ENCODE data around the gene CNTRL.
"Not testable (repeated sequence)": the region's sequence is repeated elsewhere in the genome, so short reads cannot be mapped to it uniquely, and the experiment has no call there.

The CNTRL gene

DNA sequence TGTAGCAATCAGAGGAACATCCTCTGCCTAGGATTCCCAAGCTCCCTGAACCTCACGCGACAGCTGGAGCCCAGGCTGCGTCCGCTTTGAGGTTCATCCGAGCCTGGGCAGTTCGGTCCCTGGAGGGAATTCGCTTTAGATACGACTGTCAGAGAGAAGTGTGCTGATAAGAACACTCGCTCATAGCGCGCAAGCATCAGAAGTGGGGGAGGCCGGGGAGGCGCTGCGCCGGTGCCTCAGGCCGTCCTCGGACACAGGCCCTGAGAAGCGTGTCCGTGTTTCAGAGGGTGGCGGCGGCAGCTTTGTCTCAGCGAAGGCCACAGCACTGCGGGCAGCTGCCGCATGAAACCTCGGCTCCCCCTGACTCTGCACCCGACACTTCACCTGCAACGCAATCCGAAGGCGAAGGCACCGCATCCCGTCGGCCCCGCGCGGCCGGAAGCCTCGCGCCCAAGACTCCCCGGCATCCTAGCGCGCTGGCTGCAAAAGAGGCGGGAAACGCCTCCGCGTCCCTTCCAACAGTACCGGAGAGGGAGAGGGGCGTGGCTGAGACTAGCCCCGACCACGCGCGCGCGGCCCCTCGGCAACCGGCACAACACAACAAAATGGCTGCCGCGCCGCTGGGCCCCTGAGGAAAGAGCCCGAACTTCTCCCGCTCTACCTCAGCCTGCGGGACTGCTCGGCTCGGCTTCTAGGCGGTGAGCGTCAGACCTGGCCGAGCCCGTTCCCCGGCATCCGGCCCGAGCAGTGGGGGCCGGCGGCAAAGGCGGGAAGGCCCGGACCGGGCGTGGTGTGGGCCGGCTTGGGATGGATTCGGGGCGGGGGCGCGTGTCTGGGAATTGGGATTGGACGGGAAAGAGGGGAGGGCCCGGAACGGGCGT lies at the start of gene CNTRL:
Gene CNTRL (plus strand): TSS at position 586 of the 881 bp plus-strand sequence. CDS start 13,372 bp downstream, outside the sequence.
- DNase-seq (ENCODE audit: low read depth in 2 of 2, low spot score in 1 of 2) = peak; percentile 71

DNA sequence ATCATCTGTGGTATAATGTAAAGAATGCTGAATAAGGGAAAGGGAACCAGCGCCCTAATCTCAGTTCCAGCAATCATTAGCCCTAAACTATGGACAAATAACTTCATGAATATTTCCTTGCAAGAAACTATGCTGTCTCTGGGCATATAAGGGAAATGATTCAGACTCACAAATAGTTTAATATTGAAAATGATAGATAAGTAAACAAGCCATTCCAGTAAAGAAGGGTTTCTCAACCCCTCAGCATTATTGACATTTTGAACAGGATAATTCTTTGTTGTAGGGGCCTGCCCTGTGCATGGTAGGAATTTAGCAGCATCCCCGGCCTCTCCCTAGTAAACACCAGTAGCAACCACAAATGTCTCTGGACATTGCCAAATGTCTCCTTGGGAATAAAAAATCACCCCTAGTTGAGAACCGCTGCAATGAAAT lies 48.5 kb upstream of the CNTRL start:
- DNase-seq (ENCODE audit: low read depth in 2 of 2, low spot score in 1 of 2) = no peak

DNA sequence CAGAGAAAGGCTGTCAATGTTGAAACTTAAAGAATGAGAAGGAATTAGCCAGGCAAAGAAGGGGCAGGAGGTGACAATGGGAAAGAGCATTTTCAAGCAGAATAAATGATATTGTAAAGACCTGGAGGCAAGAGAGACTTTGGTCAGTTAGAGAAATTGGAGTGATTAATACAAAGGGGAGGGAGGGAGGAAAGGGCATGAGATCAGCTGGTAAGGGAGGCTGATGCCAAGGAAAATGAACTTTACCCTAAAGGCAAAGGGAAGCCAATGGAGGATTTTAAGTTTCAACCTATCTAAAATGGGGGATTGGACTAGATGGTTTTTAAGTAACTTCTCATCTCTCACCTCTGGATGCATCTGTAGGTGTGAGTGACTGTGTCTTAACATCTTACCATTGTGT lies 48.0 kb upstream of the CNTRL start:
- DNase-seq (ENCODE audit: low read depth in 2 of 2, low spot score in 1 of 2) = no peak

DNA sequence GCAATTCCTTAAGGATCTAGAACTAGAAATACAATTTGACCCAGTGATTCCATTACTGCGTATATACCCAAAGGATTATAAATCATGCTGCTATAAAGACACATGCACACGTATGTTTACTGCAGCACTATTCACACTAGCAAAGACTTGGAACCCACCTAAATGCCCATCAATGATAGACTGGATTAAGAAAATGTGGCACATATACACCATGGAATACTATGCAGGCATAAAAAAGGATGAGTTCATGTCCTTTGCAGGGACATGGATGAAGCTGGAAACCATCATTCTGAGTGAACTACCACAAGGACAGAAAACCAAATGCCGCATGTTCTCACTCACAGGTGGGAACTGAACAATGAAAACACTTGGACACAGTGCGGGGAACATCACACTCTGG lies 46.5 kb upstream of the CNTRL start:
- not testable (repeated sequence) for DNase-seq (ENCODE audit: low read depth in 2 of 2, low spot score in 1 of 2)

DNA sequence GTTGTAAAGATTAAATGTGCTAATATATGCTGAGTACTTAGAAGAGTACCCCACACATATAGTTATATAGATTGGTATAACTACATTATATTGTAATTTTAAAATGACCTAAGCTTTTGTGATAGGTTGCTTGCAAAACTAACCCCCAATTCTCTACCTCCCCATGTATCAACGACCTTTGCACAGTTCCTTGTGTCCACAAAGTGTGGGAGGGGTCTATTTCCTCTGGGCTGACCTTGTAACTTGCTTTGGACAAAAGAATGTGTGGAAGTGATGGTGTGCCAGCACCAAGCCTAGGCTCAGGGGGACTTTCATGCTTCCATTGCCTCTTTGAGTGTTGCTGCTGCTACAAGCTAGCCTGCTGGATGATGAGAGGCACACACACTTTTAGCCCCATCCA lies 45.3 kb upstream of the CNTRL start:
- DNase-seq (ENCODE audit: low read depth in 2 of 2, low spot score in 1 of 2) = no peak

DNA sequence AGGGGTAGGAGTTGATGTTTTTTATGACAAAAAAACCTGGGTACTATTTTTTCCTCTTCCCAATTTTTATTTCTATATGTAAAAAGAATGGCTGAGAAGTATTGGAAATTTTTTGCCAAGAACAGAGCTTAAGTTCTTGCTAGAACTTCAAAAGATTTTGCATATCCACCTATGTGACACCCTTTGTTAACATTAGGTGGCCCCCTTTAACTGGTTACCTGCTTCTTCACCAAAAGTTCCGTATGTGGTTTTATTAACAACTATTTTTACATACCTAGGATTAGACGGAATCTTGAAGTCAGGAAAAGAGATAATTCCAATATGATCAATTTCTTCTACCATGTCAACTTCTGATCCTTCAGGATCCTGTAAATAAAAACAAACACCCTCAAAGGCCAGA lies 40.2 kb upstream of the CNTRL start:
- DNase-seq (ENCODE audit: low read depth in 2 of 2, low spot score in 1 of 2) = no peak

GRCh38 chr9:121035717-121036116 lies 39.0 kb upstream of the CNTRL start:
- not testable (repeated sequence) for DNase-seq (ENCODE audit: low read depth in 2 of 2, low spot score in 1 of 2)

DNA sequence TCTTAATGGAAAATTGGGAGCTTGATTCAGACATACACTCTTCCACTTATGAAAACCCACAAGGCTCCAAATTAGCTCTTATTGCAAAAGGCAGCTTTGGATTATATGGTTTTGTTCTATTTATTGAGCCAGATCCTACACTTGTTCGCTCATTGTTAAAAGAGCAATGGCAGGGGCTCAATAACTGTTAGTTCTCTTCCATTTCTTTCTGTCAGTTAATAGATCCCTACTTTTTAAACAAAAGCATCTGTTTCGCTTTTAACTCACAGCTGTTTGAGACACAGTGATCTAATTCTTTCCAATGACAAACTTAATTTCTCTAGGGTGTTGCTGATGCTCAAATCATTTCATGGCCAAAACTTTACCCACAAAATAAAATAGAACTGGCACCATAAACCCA lies 36.4 kb upstream of the CNTRL start:
- DNase-seq (ENCODE audit: low read depth in 2 of 2, low spot score in 1 of 2) = no peak

- DNase-seq (ENCODE audit: low read depth in 2 of 2, low spot score in 1 of 2) = no peak
Observed at GRCh38 chr9:121038804-121039203, 36.0 kb upstream of the CNTRL start.

GRCh38 chr9:121048175-121048574 lies 26.6 kb upstream of the CNTRL start:
- no peak for DNase-seq (ENCODE audit: low read depth in 2 of 2, low spot score in 1 of 2)

DNA sequence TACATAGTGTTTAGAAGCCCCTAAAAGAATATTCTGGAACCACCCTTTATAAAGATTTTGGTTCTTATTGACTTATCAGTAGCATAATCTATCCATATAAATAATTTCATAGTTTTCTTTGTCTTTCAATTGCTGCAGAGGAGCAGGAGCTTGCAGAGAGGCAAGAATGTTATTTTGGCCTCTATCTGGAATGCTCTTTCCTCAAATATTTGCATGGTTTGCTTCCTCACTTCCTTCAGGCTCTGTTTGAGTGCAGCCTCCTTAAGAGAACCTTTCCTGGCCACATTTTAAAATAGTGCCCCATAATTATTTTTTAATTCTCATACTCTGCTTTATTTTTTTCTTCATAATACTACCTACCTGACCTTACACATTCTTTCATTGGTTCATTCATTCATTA lies 26.1 kb upstream of the CNTRL start:
- no peak for DNase-seq (ENCODE audit: low read depth in 2 of 2, low spot score in 1 of 2)

DNA sequence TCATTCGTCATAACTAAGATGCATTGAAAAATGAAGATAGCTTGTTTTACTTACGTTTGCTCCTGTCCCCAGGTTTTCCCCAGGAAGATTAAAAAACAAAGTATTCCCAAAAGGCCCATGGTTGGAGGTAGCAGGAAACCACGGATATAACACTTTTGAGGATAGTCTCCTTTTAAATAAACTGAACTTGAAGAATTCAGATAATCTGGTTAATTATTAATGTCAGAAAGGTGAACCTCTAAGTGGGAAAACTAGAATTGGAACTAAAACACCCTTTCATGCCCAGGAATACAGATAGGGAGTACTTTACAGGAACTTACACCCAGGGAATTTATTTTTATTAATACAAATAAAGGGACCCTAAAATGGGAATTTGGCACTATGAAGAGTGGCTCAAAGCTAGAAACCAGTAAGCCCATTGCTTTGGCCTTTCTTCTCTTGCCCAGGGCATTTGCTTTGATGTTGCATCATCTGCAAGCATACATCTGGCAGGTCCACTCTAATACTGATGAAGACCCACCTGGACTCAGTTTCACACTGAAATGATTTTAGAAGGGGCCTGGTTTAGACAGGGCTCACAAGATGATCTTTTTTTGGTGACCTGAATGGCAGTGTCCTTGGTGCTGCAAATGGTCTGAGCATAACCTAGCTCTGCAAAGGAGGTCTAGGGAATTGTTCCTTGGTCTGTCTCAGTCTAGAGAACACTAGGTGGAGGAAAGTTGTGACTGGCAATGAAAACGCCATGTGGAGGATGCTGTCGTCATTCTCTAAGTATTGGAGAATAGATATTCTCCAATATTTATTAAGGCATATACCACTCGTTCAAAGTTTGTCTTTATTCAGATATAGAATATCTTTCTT lies 24.4 kb upstream of the CNTRL start, which contains the start of gene C5:
Gene C5 (minus strand): TSS at position 148 of the 861 bp plus-strand sequence. CDS start 29 bp downstream, at position 119.
- DNase-seq (ENCODE audit: low read depth in 2 of 2, low spot score in 1 of 2) = no peak

DNA sequence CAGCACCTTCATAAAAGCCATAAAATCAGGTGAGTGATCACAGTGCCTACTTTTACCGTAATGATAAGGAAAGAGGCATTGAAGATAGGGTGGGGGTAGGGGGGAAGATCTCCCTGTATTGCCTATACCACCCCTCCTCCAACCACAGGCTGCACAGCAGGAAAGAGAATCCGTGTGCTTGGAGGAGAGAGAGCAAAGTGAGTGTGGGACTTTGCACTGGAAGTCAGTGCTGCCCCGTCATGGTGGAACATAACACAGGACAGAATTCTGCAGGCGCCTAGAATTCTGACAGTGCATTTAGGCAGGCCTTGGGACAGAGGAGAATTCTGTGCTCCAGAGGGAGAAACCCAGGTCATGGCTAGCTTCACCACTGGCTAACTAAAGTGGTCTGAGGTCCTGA lies 21.2 kb upstream of the CNTRL start:
- DNase-seq (ENCODE audit: low read depth in 2 of 2, low spot score in 1 of 2) = no peak

- no peak for DNase-seq (ENCODE audit: low read depth in 2 of 2, low spot score in 1 of 2)
Observed at GRCh38 chr9:121055642-121056143, 19.1 kb upstream of the CNTRL start.

DNA sequence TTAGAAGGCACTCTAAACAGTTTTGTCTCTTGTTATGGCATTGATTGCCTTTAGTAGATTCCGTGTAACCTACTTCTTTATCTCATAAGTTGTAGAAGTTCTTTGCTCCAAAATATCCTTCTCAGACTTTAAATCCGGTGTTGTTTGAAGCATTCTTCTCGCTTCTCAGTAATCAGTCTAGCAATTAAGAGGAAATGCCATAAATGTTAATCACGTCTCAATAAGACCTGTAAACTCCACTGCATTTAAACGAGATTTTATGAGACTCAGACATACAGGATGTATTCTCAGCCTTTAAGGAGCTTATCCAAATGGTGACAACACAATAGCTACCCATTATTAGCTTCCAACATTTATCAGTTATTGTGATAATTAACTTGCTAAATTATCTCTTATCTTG lies 16.9 kb upstream of the CNTRL start:
- DNase-seq (ENCODE audit: low read depth in 2 of 2, low spot score in 1 of 2) = no peak

GRCh38 chr9:121059513-121059912 lies 15.2 kb upstream of the CNTRL start:
- DNase-seq (ENCODE audit: low read depth in 2 of 2, low spot score in 1 of 2) = no peak

GRCh38 chr9:121059998-121060636 lies 14.6 kb upstream of the CNTRL start:
- DNase-seq (ENCODE audit: low read depth in 2 of 2, low spot score in 1 of 2) = no peak

DNA sequence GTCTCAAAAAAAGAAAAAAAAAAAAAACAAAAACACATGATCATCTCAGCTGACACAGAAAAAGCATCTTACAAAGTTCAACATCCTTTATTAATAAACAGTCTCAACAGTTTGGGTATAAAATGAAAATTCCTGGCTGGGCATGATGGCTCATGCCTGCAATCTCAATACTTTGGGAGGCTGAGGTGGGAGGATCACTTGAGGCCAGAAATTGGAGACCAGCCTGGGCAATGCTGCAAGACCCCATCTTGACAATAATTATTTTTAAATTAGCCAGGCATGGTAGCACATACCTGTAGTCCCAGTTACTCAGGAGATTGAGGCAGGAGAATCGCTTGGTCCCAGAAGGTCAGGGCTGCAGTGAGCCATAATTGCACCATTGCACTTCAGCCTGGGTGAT lies 7.9 kb upstream of the CNTRL start:
- no peak for DNase-seq (ENCODE audit: low read depth in 2 of 2, low spot score in 1 of 2)

GRCh38 chr9:121067640-121068039 lies 7.1 kb upstream of the CNTRL start:
- no peak for DNase-seq (ENCODE audit: low read depth in 2 of 2, low spot score in 1 of 2)

DNA sequence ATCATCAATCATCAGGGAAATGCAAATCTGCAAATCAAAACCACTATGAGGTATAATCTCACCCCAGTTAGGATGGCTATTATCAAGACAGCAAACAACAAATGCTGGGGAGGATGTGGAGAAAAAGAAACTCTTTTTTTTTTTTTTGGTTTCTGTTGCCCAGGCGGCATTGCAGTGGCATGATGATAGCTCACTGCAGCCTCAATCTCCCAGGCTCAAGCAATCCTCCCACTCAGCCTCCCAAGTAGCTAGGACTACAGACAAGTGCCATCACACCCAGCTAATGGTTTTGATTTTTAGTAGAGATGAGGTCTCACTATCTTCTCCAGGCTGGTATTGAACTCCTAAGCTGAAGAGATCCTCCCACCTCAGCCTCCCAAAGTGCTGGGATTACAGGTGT lies 5.4 kb upstream of the CNTRL start:
- DNase-seq (ENCODE audit: low read depth in 2 of 2, low spot score in 1 of 2) = no peak

- no peak for DNase-seq (ENCODE audit: low read depth in 2 of 2, low spot score in 1 of 2)
Observed at GRCh38 chr9:121071370-121071755, 3.4 kb upstream of the CNTRL start.

All from stimulated activated CD8-positive, alpha-beta memory T cell treated with anti-CD3 and anti-CD28 coated beads, Interleukin-4, amount 100 ng/mL, for 4 hours (primary cell).